Spleen (tissue), 11 donors: ENCODE results near the gene ACACA. TPM values are rescaled to one million over a fixed set of nuclear protein-coding genes. Genes with fewer than 3 reads are reported as not detected.

Experiments used
- DNase-seq: peaks from one replicate; pipeline ENCODE4 v3.0.0-alpha.2; 2020
- H3K27ac ChIP-seq, 8 donors: fragments of 200-600 bp; sonication (generic) in 7 of 8; 1 replicate in 4 of 8; 2 replicates in 4 of 8; pipeline versions ENCODE4 v1.5.0 to v1.8.0; 2016 to 2021; ENCODE audit warnings: inconsistent platforms in 4 of 8, mild to moderate bottlenecking in 4 of 8, moderate library complexity in 1 of 8
- H3K27me3 ChIP-seq, 7 donors: fragments of 200-600 bp; sonication (generic) in 6 of 7; replicated peaks in 1 of 7; 1 replicate in 4 of 7; 2 replicates in 3 of 7; pipeline versions ENCODE4 v1.5.0 to v1.8.0; 2016 to 2021; ENCODE audit warnings: inconsistent platforms in 3 of 7, mild to moderate bottlenecking in 1 of 7
- H3K36me3 ChIP-seq, 6 donors: fragments of 200-600 bp; sonication (generic) in 5 of 6; 1 replicate in 4 of 6; 2 replicates in 2 of 6; pipeline versions ENCODE4 v1.5.0 to v1.8.0; 2016 to 2021; ENCODE audit warnings: inconsistent platforms in 2 of 6
- H3K4me1 ChIP-seq, 6 donors: fragments of 200-600 bp; sonication (generic) in 5 of 6; 1 replicate in 3 of 6; 2 replicates in 3 of 6; pipeline versions ENCODE4 v1.5.0 to v1.8.0; 2016 to 2021; ENCODE audit warnings: inconsistent platforms in 3 of 6
- H3K4me3 ChIP-seq, 8 donors: fragments of 200-600 bp; sonication (generic) in 7 of 8; 1 replicate in 4 of 8; 2 replicates in 4 of 8; pipeline versions ENCODE4 v1.5.0 to v1.8.0; 2016 to 2021; ENCODE audit warnings: inconsistent platforms in 4 of 8, mild to moderate bottlenecking in 4 of 8, moderate library complexity in 2 of 8
- H3K9me3 ChIP-seq, 8 donors: fragments of 200-600 bp; sonication (generic) in 7 of 8; 1 replicate in 4 of 8; 2 replicates in 4 of 8; pipeline versions ENCODE4 v1.5.0 to v1.8.0; 2016 to 2021; ENCODE audit warnings: inconsistent platforms in 4 of 8
- POLR2A ChIP-seq, 3 donors: fragments of 450-650 bp; IDR thresholded peaks; one replicate each; pipeline ENCODE4 v1.5.1; 2017; ENCODE audit warnings: antibody characterized with exemption in 3 of 3, mild to moderate bottlenecking in 1 of 3
- POLR2AphosphoS5 ChIP-seq, 3 donors: sonication (generic); formaldehyde crosslinking; IDR thresholded peaks; one replicate each; pipeline ENCODE4 v1.5.1; 2017; ENCODE audit warnings: antibody characterized with exemption in 3 of 3
- WGBS, 5 donors: extraction: QIAGEN DNeasy Blood & Tissue Kit in 3 of 5; methylation state at CpG; one replicate each; pipeline versions ENCODE4 v1.1.5 to v1.1.7; 2013 to 2018; 5-methylcytosine and 5-hydroxymethylcytosine counted together
- intact Hi-C: fragments of 100-400 bp; cut with DNase I; formaldehyde crosslinking; loops from one replicate; pipeline ENCODE4 v1.15.0; 2023; ENCODE audit warnings: low total_unique reads
- polyA plus RNA-seq, 3 donors: library from polyadenylated mRNA; stranded (reverse); fragments of 200-250 nt; gene quantifications; one replicate each; pipeline ENCODE4 v1.2.1, GENCODE V29; 2013
- total RNA-seq, 7 donors: library from RNA; depleted of rRNA in 3 of 7; stranded (reverse); fragments of >200 nt in 3 of 7; fragmentation: NEBNext Ultra II Directional in 4 of 7; extraction: Animal tissue kit (Norgen Biotek cat#: 25700) in 4 of 7; gene quantifications; one replicate each; pipeline versions ENCODE4 v1.1.0 to v1.2.1, GENCODE V29; 2016 to 2021
- TF ChIP-seq, protein P1 (sequence below), 11 experiments: fragments of 200-600 bp in 7 of 11; fragments of 450-650 bp in 4 of 11; sonication (generic) in 4 of 11; IDR thresholded peaks in 8 of 11; conservative IDR thresholded peaks in 3 of 11; 1 replicate in 7 of 11; 2 replicates in 4 of 11; pipeline versions ENCODE4 v1.4.0 to v1.8.0; 2016 to 2021; ENCODE audit warnings: antibody characterized with exemption in 11 of 11, inconsistent platforms in 4 of 11, mild to moderate bottlenecking in 1 of 11
- donor health status: healthy with polysubstance abuse.
- donor health status: DM: no; HTN: no; CAD: no; lungs with moderate emphysema.
- donor health status: DM: no; HTN: no; CAD: no.
- donor health status: Bipolar disorder and iron deficiency.
- donor health status: healthy.
- donor health status: DM: no; HTN: no; CAD: no.
- donor health status: DM: yes; HTN: yes; CAD: no.

The ACACA gene
- total and polyA plus RNA-seq, 10 donors: 3.2 to 50.8 (median 29.2) TPM

DNA sequence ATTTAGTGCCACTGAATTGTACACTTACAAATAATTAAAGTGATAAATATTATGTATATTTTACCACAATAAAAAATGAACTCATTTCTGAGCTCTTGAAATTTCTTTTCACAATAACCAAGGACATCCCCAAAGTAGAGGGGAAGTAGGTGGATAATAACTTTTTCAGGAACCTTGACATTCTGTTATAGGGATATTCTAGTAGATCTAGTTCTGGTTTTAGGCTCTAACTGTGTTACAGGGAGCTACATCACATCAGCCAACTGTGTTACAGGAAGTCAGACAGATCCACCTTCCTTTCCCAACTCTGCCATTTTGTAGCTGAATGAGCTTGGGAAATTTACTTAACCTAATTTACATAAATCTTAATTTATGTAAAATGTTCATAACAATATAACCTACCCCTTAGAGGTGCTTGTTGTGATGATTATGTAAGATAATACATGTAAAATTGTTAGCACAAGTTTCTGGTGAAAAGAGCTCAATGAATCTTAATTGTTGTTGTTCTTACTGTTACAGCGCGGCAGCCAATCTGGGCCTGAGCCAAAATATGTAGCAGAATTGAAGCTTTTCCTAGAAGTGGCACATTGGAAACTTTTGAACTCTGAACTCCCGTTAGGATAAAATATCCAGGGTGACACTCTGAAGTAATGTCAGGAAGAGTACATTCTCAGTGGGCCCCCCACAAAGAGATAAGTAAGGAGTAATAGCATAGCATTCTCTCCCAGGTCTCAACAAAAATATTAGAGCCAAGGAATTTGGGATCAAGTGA, 288.1 kb downstream of the ACACA start:
- Histone ChIP-seq H3K4me1 (peaks cover 0 to 27% (median 4%) of the 10 kb centered on the region in 6 donors), H3K9me3 (no peaks in the 10 kb centered on the region), H3K4me3 (no peak overlapping the region), H3K36me3 (peaks cover 0 to 32% (median 10%) of the 10 kb centered on the region in 6 donors), H3K27ac (peak overlapping the region in 7 of 8 donors; percentile 41 to 69 (median 56)), H3K27me3 (no peaks in the 10 kb centered on the region)
- DNase-seq: no peak
- WGBS, 5 donors: 61 to 89% (median 70%) methylated on average over 3 of the region's 3 CpGs
- intact Hi-C loops: no loop called here
- TF ChIP-seq POLR2A (IDR thresholded peaks at IDR 0.05) (no peak), POLR2AphosphoS5 (IDR thresholded peaks at IDR 0.05) (peak in 1 of 3 donors; percentile 20)
- TF ChIP-seq, protein P1, sequence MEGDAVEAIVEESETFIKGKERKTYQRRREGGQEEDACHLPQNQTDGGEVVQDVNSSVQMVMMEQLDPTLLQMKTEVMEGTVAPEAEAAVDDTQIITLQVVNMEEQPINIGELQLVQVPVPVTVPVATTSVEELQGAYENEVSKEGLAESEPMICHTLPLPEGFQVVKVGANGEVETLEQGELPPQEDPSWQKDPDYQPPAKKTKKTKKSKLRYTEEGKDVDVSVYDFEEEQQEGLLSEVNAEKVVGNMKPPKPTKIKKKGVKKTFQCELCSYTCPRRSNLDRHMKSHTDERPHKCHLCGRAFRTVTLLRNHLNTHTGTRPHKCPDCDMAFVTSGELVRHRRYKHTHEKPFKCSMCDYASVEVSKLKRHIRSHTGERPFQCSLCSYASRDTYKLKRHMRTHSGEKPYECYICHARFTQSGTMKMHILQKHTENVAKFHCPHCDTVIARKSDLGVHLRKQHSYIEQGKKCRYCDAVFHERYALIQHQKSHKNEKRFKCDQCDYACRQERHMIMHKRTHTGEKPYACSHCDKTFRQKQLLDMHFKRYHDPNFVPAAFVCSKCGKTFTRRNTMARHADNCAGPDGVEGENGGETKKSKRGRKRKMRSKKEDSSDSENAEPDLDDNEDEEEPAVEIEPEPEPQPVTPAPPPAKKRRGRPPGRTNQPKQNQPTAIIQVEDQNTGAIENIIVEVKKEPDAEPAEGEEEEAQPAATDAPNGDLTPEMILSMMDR (IDR thresholded peaks at IDR 0.05 in 8 of 11, conservative IDR thresholded peaks at IDR 0.05 in 3 of 11): no peak

GRCh38 chr17:37117373-37118142, 289.1 kb downstream of the ACACA start:
- intact Hi-C loops: no loop called here
- TF ChIP-seq, protein P1 (IDR thresholded peaks at IDR 0.05 in 8 of 11, conservative IDR thresholded peaks at IDR 0.05 in 3 of 11): no peak
- no peak for TF ChIP-seq POLR2AphosphoS5 (IDR thresholded peaks at IDR 0.05)
- TF ChIP-seq POLR2A (IDR thresholded peaks at IDR 0.05): no peak
- no peaks in the 10 kb centered on the region for H3K27me3 ChIP-seq
- WGBS, 5 donors: 91 to 96% (median 93%) methylated on average over 7 of the region's 7 CpGs
- H3K27ac ChIP-seq: peak overlapping the region in 6 of 8 donors; percentile 41 to 69 (median 56)
- peaks cover 0 to 27% (median 4%) of the 10 kb centered on the region in 6 donors for H3K4me1 ChIP-seq
- DNase-seq: no peak
- H3K4me3 ChIP-seq: no peak overlapping the region
- H3K9me3 ChIP-seq: no peaks in the 10 kb centered on the region
- peaks cover 0 to 41% (median 16%) of the 10 kb centered on the region in 6 donors for H3K36me3 ChIP-seq

DNA sequence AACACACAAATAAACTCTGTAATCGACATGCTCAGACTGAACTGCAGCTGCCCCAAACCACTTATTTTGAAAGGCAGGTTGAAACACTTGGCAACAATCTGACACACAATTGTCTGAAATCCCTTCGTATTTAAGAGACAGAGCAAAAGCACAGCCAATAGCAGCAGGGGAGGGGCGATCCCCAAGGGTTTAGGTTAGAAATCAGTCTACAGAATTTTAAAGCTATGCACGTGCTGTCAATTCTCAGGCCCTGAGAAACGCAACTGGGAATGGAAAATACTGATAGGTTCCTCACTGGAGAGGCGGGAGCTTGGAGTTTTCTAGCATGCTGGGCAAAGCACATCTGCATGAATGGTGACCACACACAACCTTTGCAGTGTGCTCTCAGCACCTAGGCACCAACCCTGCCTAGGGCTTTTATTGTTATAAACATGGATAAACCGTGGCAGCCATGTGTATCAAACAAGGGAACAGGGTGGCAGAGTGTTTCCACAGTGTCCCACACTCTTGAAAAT, 289.9 kb downstream of the ACACA start:
- Histone ChIP-seq H3K4me1 (peaks cover 0 to 27% (median 4%) of the 10 kb centered on the region in 6 donors), H3K27me3 (no peaks in the 10 kb centered on the region), H3K9me3 (no peaks in the 10 kb centered on the region), H3K4me3 (no peak overlapping the region), H3K36me3 (peaks cover 0 to 42% (median 16%) of the 10 kb centered on the region in 6 donors), H3K27ac (no peak overlapping the region)
- DNase-seq: no peak
- TF ChIP-seq POLR2AphosphoS5 (IDR thresholded peaks at IDR 0.05) (no peak), POLR2A (IDR thresholded peaks at IDR 0.05) (no peak)
- TF ChIP-seq, protein P1 (IDR thresholded peaks at IDR 0.05 in 8 of 11, conservative IDR thresholded peaks at IDR 0.05 in 3 of 11): no peak
- 74 to 87% (median 83%) methylated on average over 7 of the region's 7 CpGs for WGBS, 5 donors
- intact Hi-C loops: no loop called here
